ENCODE data around the gene RFX1. TPM values are rescaled to one million over a fixed set of nuclear protein-coding genes. Genes with fewer than 3 reads are reported as not detected.

The RFX1 gene
- total and polyA plus RNA-seq, 2 of the 13 experiments (the other 11 are each of a cell fraction or from before 2014, with no cell fraction given) = 1.1 to 1.3 TPM

- no peak for FAIRE-seq
- H3K9ac ChIP-seq (ENCODE audit: insufficient read depth, low read depth, low read length) = no peak overlapping the region
- peaks cover 13 to 38% of the 10 kb centered on the region in 2 experiments; a peak in 4 of 5 replicates for H3K36me3 ChIP-seq (replicated peaks in 1 of 2; ENCODE audit: control insufficient read depth in 1 of 2, insufficient read depth in 2 of 2, low read length in 2 of 2)
- BruUV-seq (replicated peaks) = no TSS peak
- no peaks in the 10 kb centered on the region; a peak in 1 of 5 replicates for H3K27me3 ChIP-seq (ENCODE audit: control insufficient read depth in 1 of 2, insufficient read depth in 2 of 2, low read length in 2 of 2)
- no peak overlapping the region for H3K4me2 ChIP-seq (ENCODE audit: low read depth, low read length)
- TF ChIP-seq PAWR (CRISPR knock-in tag; IDR thresholded peaks at IDR 0.05; ENCODE audit: borderline replicate concordance) = no peak
- TF ChIP-seq ZNF138 (CRISPR knock-in tag; IDR thresholded peaks at IDR 0.05; ENCODE audit: low read depth) = no peak
- no peak for TF ChIP-seq SMC3 (IDR thresholded peaks at IDR 0.05; ENCODE audit: low read length)
- TF ChIP-seq ZNF740 (CRISPR knock-in tag; IDR thresholded peaks at IDR 0.05) = no peak
- no peak for TF ChIP-seq BCLAF1 (IDR thresholded peaks at IDR 0.05)
- TF ChIP-seq SNAPC4 (CRISPR knock-in tag; IDR thresholded peaks at IDR 0.05) = no peak
- no peak for TF ChIP-seq ZMYM2 (CRISPR knock-in tag; IDR thresholded peaks at IDR 0.05)
- TF ChIP-seq TCF12 (IDR thresholded peaks at IDR 0.05) = no peak
- TF ChIP-seq TCF12 (CRISPR knock-in tag; IDR thresholded peaks at IDR 0.05) = no peak
- TF ChIP-seq IRF1 (CRISPR knock-in tag; IDR thresholded peaks at IDR 0.05; ENCODE audit: low read depth) = no peak
- no peak for TF ChIP-seq POLR2G (IDR thresholded peaks at IDR 0.05; ENCODE audit: low read depth, low read length)
- TF ChIP-seq ATF7 (IDR thresholded peaks at IDR 0.05) = no peak
- TF ChIP-seq ATF7 (CRISPR knock-in tag; IDR thresholded peaks at IDR 0.05) = no peak
- no peak for TF ChIP-seq ZNF326 (CRISPR knock-in tag; IDR thresholded peaks at IDR 0.05; ENCODE audit: borderline replicate concordance)
- TF ChIP-seq ZNF598 (CRISPR knock-in tag; IDR thresholded peaks at IDR 0.05; ENCODE audit: borderline replicate concordance) = no peak
- TF ChIP-seq ZFP36L2 (CRISPR knock-in tag; IDR thresholded peaks at IDR 0.05) = no peak
- no peak for TF ChIP-seq MED13 (CRISPR knock-in tag; IDR thresholded peaks at IDR 0.05)
- H2AFZ ChIP-seq (ENCODE audit: low read length) = no peak overlapping the region
- in situ Hi-C loops (cut with HindIII; ENCODE audit: extremely low pct_ligation_motif_present, low pct_unique_long_range_greater_than_20kb) = loop anchor here (5.0 kb wide), 1 partner anchor 72 kb away; no protein-coding TSS in a partner anchor
- H4K20me1 ChIP-seq (ENCODE audit: insufficient read depth, low read length) = no peaks in the 10 kb centered on the region
- POLR2A ChIA-PET = no interaction called here
- WGBS (ENCODE audit: low lambda C conversion rate) = 92% methylated on average over 9 of the region's 15 CpGs
- no peak overlapping the region for H3K27ac ChIP-seq (ENCODE audit: extremely low read length, insufficient read depth, low read length)
- intact Hi-C loops (cut with micrococcal nuclease; ENCODE audit: unreplicated experiment) = no loop called here
- H3K4me3 ChIP-seq (replicated peaks in 1 of 3; ENCODE audit: insufficient read depth in 1 of 3, low read depth in 2 of 3, low read length in 3 of 3) = peak overlapping the region in 1 of 3 experiments; percentile 4; a peak in 1 of 6 replicates
- H3K9me3 ChIP-seq (ENCODE audit: low read length) = no peaks in the 10 kb centered on the region
- no peak for ATAC-seq
- DNase-seq (ENCODE audit: low spot score) = no peak
- peaks cover 14% of the 10 kb centered on the region for H3K79me2 ChIP-seq (ENCODE audit: insufficient read depth, low read length)
- H3K4me1 ChIP-seq (ENCODE audit: insufficient read depth, low read length) = peaks cover 10% of the 10 kb centered on the region
- CTCF ChIA-PET (ENCODE audit: low intra/inter-chr PET ratio, low total read pairs) = no interaction called here
Measured at GRCh38 chr19:13954185-13954584, 51.9 kb downstream of the RFX1 start.
